Activated CD4-positive, alpha-beta T cell treated with anti-CD3 and anti-CD28 coated beads for 36 hours (primary cell): ENCODE measurements around the gene KDM4C. TPM values are rescaled to one million over a fixed set of nuclear protein-coding genes. Genes with fewer than 3 reads are reported as not detected.

Source experiments
- ATAC-seq: fragments of 200-7000 bp; cut with Tn5 transposase; one replicate; pipeline ENCODE4 v1.10.0; 2021; ENCODE audit warnings: mild to moderate bottlenecking, moderate library complexity
- CTCF ChIA-PET: fragments of 350-600 bp; sonication (Branson Sonifier 250); formaldehyde crosslinking; loops from one replicate; lab custom pipeline; 2021; ENCODE audit warnings: antibody characterized with exemption; lab: Charles Lee
- POLR2A ChIA-PET: fragments of 350-600 bp; sonication (Branson Sonifier 250); formaldehyde crosslinking; loops from one replicate; lab custom pipeline; 2021; ENCODE audit warnings: antibody characterized with exemption, inconsistent platforms; lab: Charles Lee
- DNase-seq: peaks from one replicate; pipeline ENCODE4 v3.0.0-alpha.2; 2020
- H3K27ac Mint-ChIP-seq: one replicate; pipeline ENCODE4 v1.8.0; 2021; ENCODE audit warnings: mixed read lengths
- H3K27me3 Mint-ChIP-seq: one replicate; pipeline ENCODE4 v1.8.0; 2021; ENCODE audit warnings: mixed read lengths
- H3K36me3 Mint-ChIP-seq: one replicate; pipeline ENCODE4 v1.8.0; 2021; ENCODE audit warnings: low read depth, mixed read lengths
- H3K4me1 Mint-ChIP-seq: one replicate; pipeline ENCODE4 v1.8.0; 2021; ENCODE audit warnings: mixed read lengths
- H3K4me3 Mint-ChIP-seq: one replicate; pipeline ENCODE4 v1.8.0; 2021; ENCODE audit warnings: mild to moderate bottlenecking, moderate library complexity, mixed read lengths
- H3K9me3 Mint-ChIP-seq: one replicate; pipeline ENCODE4 v1.8.0; 2021; ENCODE audit warnings: low read depth, mixed read lengths
- intact Hi-C, 2 experiments: fragments of 100-400 bp; cut with DNase I in 1 of 2; cut with micrococcal nuclease in 1 of 2; formaldehyde crosslinking; loops; one replicate each; pipeline versions ENCODE4 v1.14.2 to v1.15.1; 2022 to 2024; cut with DNase I, micrococcal nuclease
- total RNA-seq, 2 experiments: library from RNA; stranded (reverse); gene quantifications; one replicate each; pipeline ENCODE4 v1.2.3, GENCODE V29; 2021

Gene KDM4C
- total RNA-seq, 2 experiments from 2014 or later: 31.7 to 33.1 TPM

DNA sequence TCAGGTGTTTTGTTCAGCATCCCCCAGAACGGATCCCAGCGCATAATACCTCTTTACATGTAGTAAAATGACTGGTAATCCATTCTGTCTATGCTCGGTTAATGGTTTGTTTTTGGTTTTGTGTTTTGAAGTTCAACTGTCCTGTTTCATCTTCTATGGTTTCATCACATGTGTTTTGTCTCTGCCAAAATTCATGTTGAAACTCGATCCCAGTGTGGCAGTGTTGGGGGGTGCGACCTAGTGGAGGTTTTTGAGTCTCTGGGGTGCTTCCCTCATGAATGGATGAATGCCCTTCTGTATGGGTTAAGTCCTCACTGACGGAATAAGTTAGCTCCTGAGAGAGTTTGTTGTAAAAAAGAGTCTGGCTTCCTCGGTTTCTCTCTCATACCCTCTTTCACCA lies 317.4 kb downstream of the KDM4C start:
- intact Hi-C loops: no loop called here
- peaks cover 39% of the 10 kb centered on the region for H3K36me3 Mint-ChIP-seq

DNA sequence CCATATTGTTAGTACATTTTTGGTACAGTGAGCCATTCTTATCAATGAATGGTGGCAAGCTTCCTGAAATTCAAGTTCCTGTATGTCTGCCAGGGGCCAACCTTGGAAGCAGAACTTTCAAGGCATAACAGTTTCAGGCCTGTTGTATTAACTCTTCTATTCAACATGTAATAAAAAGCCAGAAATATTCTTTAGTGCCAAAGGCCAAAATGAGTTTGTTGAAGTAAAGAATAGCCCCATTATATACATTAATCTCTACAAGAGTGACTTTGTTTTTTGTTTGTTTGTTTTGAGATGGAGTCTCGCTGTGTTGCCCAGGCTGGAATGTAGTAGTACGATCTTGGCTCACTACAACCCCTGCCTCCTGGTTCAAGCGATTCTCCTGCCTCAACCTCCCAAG lies 321.3 kb downstream of the KDM4C start:
- no peak for ATAC-seq
- Mint-ChIP-seq H3K9me3 (no peaks in the 10 kb centered on the region), H3K27ac (no peak overlapping the region), H3K36me3 (peaks cover 35% of the 10 kb centered on the region), H3K4me1 (no peaks in the 10 kb centered on the region), H3K4me3 (no peak overlapping the region), H3K27me3 (no peaks in the 10 kb centered on the region)
- ChIA-PET CTCF (no interaction called here), POLR2A (no interaction called here)
- DNase-seq: no peak
- intact Hi-C loops: no loop called here

More for the DNA sequence above, 317.4 kb downstream of the KDM4C start:
- no peak for DNase-seq
- H3K27me3 Mint-ChIP-seq: no peaks in the 10 kb centered on the region
- H3K9me3 Mint-ChIP-seq: no peaks in the 10 kb centered on the region
- no peak for ATAC-seq
- POLR2A ChIA-PET: no interaction called here
- no peak overlapping the region for H3K27ac Mint-ChIP-seq
- no peak overlapping the region for H3K4me3 Mint-ChIP-seq
- CTCF ChIA-PET: interaction anchor here (0.5 kb wide), 1 partner anchor 657 kb away, joined by 3 read pairs; no protein-coding TSS in a partner anchor
- H3K4me1 Mint-ChIP-seq: no peaks in the 10 kb centered on the region

DNA sequence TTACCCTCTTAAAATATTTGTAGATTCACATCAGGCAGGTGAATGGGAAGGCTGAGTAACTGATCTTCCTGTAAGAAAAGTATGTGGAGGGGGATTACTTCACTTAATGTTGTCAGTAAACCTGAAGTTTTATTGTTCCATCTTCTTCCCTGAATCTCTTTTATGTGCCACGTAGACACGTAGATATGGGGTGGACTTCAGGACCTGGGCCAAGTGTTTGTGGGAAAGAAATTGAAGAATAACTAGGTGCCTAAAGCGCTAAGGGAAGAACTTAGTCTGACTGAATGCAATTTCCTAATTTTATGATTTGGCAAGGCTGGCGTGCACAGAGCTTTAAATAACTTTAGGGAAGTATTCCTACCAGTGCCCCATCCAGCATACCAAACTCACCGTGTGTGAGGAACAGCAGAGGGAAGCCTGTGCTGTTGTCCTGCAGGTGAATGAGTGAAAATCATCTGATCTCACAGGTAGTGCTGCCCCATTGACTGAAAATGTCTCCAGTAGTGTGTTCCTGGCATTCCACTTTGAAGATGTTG lies 323.4 kb downstream of the KDM4C start:
- Mint-ChIP-seq H3K36me3 (peaks cover 26% of the 10 kb centered on the region), H3K9me3 (no peaks in the 10 kb centered on the region), H3K27ac (no peak overlapping the region), H3K4me3 (no peak overlapping the region), H3K4me1 (no peaks in the 10 kb centered on the region), H3K27me3 (no peaks in the 10 kb centered on the region)
- DNase-seq (no peak), ATAC-seq (no peak)
- intact Hi-C loops: no loop called here
- ChIA-PET CTCF (no interaction called here), POLR2A (interaction anchor here (0.5 kb wide), 1 partner anchor 116 kb away, joined by 5 read pairs; no protein-coding TSS in a partner anchor)

DNA sequence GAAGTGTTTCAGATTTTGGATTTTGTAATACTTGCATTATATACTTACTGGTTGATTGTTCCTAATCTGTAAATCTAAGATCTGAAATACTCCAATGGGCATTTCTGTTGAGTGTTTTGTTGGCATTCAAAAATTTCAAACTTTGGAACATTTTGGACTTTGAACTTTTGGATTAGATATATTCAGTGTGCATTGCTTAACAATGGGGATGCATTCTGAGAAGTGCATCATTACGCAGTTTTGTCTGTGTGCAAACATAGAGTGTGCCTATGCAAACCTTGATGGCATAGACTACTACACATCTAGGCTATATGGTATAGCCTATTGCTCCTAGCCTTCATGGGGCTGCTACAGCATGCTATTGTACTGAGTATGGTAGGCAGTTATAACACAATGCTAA lies 325.4 kb downstream of the KDM4C start:
- ChIA-PET CTCF (no interaction called here), POLR2A (no interaction called here)
- Mint-ChIP-seq H3K36me3 (peaks cover 18% of the 10 kb centered on the region), H3K27me3 (no peaks in the 10 kb centered on the region), H3K4me3 (no peak overlapping the region), H3K9me3 (no peaks in the 10 kb centered on the region), H3K27ac (no peak overlapping the region), H3K4me1 (no peaks in the 10 kb centered on the region)
- DNase-seq (no peak), ATAC-seq (no peak)
- intact Hi-C loops: no loop called here

DNA sequence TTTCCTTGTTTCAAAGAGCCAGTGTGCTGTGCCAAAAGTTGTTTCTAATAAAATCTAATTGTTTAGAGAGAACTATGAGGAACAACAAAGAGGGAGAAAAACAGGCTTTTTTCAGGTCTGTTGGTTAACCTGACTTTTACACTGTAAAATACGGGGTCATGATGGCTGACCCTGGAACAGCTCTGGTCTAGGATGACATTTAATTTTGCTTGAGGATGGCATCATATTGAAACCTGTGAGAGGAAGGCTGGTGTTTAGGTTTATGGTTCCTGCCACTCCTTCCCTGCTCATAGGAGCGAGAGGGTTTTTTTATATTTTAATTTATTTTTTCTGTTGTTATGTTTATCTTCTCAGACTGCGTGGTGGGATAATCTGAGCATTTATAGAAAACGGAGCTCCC lies 327.6 kb downstream of the KDM4C start:
- H3K27ac Mint-ChIP-seq: no peak overlapping the region
- CTCF ChIA-PET: no interaction called here
- H3K9me3 Mint-ChIP-seq: no peaks in the 10 kb centered on the region
- no peak overlapping the region for H3K4me3 Mint-ChIP-seq
- intact Hi-C loops: no loop called here
- no peaks in the 10 kb centered on the region for H3K4me1 Mint-ChIP-seq
- POLR2A ChIA-PET: no interaction called here
- H3K27me3 Mint-ChIP-seq: no peaks in the 10 kb centered on the region
- DNase-seq (no peak), ATAC-seq (no peak)
- peaks cover 18% of the 10 kb centered on the region for H3K36me3 Mint-ChIP-seq

DNA sequence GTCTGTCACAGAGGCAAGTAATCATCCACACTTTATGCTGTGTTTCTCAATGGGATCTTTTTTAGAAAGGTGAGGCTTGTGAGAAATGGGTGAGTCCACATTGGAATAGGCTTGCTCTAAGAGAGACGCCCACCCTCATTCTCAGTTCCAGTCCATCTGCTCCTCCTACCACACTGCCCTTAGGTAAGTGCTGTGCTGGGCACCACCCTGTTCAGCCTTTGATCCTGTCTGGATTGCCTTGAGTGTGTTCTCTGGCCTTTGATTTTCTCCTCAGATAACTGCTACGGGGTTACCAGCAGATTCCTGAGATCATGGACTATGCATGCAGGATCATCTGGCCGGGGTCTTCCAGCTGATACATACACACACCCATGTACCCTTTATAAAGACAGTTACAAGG lies 328.6 kb downstream of the KDM4C start:
- intact Hi-C loops: no loop called here
- Mint-ChIP-seq H3K27ac (no peak overlapping the region), H3K4me1 (no peaks in the 10 kb centered on the region), H3K36me3 (peaks cover 18% of the 10 kb centered on the region), H3K4me3 (no peak overlapping the region), H3K27me3 (no peaks in the 10 kb centered on the region), H3K9me3 (no peaks in the 10 kb centered on the region)
- DNase-seq (no peak), ATAC-seq (no peak)
- ChIA-PET POLR2A (no interaction called here), CTCF (interaction anchor here (0.6 kb wide), 1 partner anchor 15 kb away, joined by 4 read pairs; no protein-coding TSS in a partner anchor)

DNA sequence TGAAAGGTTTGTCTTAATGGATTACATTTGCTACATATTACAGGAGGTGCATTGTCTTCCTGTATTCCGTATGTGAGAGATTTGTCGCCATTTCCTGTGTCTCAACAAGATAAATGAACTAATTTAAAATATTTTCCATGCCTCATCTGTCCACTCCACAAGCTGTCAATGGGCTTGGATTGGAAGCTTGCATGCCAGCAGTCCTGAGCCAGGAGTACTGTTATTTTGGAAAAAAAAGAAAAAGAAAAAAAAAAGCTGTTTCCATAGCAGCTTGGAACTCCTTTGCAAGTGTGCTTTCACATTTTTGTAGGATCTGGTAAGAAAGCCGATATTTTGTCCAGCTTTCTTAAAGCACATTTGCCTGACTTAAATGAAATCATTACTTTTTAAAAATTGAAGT lies 330.8 kb downstream of the KDM4C start:
- Mint-ChIP-seq H3K9me3 (no peaks in the 10 kb centered on the region), H3K27ac (no peak overlapping the region), H3K4me3 (no peak overlapping the region), H3K4me1 (no peaks in the 10 kb centered on the region), H3K36me3 (peaks cover 24% of the 10 kb centered on the region), H3K27me3 (no peaks in the 10 kb centered on the region)
- intact Hi-C loops: no loop called here
- no peak for ATAC-seq
- ChIA-PET POLR2A (no interaction called here), CTCF (interaction anchor here (0.6 to 0.8 kb wide), 3 partner anchors 18 to 265 kb away, joined by 3 to 5 read pairs (median 3); no protein-coding TSS in a partner anchor)
- DNase-seq: no peak

DNA sequence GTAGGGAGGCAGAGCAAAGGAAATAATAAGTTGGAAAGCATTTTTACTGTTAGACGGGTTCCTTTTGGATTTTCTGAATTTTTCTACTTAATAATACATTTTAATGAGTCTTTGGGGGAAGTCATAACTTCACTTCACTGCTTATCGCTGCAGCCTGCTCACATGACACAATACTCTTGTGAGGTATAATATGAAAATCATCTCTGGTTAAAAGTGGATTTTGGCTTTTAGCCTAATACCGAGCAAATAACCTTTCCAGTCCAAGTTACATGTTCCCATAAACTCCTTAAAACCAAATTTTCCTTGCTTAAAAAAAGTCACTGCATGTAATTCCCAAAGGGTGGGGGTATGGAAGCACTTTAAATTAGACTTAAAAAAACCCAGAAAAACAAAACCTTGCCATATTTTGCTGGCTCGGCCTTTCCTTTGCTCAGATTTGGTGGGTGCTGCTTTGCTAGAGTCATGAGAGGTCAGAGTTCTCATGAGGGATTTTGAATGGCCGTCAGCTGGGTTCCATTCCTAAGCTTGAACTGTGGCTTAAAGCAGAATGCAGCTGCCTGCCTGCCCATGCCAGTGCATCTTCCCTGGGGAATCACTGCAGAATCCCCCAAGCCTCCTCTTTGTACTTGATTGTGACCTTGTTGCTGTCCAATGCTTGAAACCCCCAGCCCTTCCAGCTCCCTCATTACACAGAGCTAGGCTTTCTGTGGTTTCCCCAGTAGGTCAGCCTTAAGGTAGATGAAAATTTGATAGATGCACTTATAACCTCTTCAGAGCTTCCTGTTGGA lies 331.8 kb downstream of the KDM4C start:
- no peak overlapping the region for H3K4me3 Mint-ChIP-seq
- no peaks in the 10 kb centered on the region for H3K27me3 Mint-ChIP-seq
- H3K4me1 Mint-ChIP-seq: no peaks in the 10 kb centered on the region
- ATAC-seq: no peak
- DNase-seq: no peak
- ChIA-PET CTCF (no interaction called here), POLR2A (no interaction called here)
- intact Hi-C loops: no loop called here
- H3K36me3 Mint-ChIP-seq: peaks cover 26% of the 10 kb centered on the region
- no peak overlapping the region for H3K27ac Mint-ChIP-seq
- no peaks in the 10 kb centered on the region for H3K9me3 Mint-ChIP-seq

DNA sequence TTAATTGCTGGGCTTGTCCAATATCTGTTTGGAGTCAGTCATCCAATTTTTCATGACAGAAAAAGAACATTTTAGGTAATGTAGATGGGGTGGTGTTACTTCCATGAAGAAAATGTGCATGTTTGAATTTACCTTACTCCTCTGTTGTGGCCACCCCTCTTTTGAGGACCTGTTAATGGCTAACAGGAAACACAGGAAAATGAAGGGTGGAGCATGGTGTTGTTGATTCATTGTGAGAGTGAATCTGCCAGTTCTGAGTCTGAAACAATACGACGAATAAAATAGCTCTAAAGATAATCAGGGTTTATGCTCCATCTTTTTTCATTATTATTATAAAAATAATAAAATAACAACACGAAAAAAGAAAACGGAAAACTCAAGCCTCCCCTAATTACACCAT lies 335.3 kb downstream of the KDM4C start:
- no peak overlapping the region for H3K4me3 Mint-ChIP-seq
- peaks cover 41% of the 10 kb centered on the region for H3K36me3 Mint-ChIP-seq
- ChIA-PET CTCF (no interaction called here), POLR2A (no interaction called here)
- H3K27ac Mint-ChIP-seq: no peak overlapping the region
- intact Hi-C loops: no loop called here
- H3K27me3 Mint-ChIP-seq: no peaks in the 10 kb centered on the region
- ATAC-seq (no peak), DNase-seq (no peak)
- H3K4me1 Mint-ChIP-seq: no peaks in the 10 kb centered on the region
- peaks cover 3% of the 10 kb centered on the region for H3K9me3 Mint-ChIP-seq

DNA sequence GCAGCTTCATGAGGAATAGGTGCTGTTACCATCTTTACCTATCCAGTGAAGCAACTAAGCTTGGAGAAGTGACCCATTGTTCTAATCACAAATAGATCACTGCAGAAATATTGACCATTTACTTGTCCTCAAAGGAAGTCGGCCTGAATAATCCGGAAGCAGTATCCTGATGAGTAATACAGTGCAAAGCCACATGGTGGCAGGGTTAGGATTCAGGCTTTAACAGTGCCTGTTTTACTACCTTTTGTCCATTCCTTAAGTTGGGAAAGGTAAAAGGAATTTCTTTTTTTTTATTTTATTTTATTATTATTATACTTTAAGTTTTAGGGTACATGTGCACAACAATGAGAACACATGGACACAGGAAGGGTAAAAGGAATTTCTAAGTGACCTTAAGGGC lies 336.3 kb downstream of the KDM4C start:
- Mint-ChIP-seq H3K36me3 (peaks cover 51% of the 10 kb centered on the region), H3K27ac (no peak overlapping the region), H3K9me3 (peaks cover 4% of the 10 kb centered on the region), H3K27me3 (no peaks in the 10 kb centered on the region), H3K4me3 (no peak overlapping the region), H3K4me1 (no peaks in the 10 kb centered on the region)
- ChIA-PET POLR2A (no interaction called here), CTCF (no interaction called here)
- intact Hi-C loops: no loop called here
- no peak for ATAC-seq
- no peak for DNase-seq

DNA sequence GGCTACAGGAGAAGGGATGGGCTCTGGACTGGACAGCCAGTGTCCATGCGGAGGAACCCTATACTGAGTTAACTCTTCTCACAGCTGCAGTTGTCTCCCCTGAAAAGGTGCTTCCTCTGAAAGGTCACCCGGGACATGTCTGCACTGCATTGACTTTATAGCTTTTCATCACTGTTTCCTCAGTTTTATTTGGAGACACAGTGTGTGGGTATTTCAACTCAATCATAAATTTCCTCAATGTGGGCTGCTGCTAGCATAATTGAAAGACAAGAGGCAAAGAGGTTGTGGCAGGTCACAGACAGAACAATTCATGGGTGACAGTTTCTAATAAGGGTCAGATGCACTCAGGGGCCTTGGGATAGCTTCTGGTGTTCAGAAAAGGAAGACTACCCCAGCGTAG lies 336.8 kb downstream of the KDM4C start:
- intact Hi-C loops: no loop called here
- no peak for DNase-seq
- Mint-ChIP-seq H3K36me3 (peaks cover 52% of the 10 kb centered on the region), H3K27ac (no peak overlapping the region), H3K4me1 (no peaks in the 10 kb centered on the region), H3K9me3 (peaks cover 5% of the 10 kb centered on the region), H3K27me3 (no peaks in the 10 kb centered on the region), H3K4me3 (no peak overlapping the region)
- POLR2A ChIA-PET: no interaction called here
- CTCF ChIA-PET: no interaction called here
- ATAC-seq: no peak

DNA sequence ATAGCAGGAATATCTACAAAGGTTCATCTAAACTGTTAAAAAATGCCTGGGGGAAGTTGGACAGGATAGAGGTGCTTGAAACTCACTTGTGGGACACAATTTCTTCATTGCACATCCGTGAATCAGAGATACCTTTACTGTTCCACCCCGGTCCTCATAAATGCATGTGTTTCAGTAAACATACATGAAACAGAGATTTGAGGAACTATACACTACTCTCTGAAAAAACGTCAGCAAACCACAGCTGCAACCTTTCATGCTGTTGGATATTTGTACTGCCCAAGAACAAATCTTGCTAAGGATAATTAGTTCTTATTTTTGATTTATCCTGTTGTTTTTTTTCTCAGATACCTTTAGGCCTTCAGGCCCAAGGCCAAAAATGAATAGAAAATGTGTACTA lies 337.3 kb downstream of the KDM4C start:
- H3K4me3 Mint-ChIP-seq: no peak overlapping the region
- CTCF ChIA-PET: interaction anchor here (1.2 kb wide), 1 partner anchor 11 kb away, joined by 3 read pairs; no protein-coding TSS in a partner anchor
- POLR2A ChIA-PET: no interaction called here
- no peak overlapping the region for H3K27ac Mint-ChIP-seq
- ATAC-seq (no peak), DNase-seq (no peak)
- intact Hi-C loops: no loop called here
- peaks cover 49% of the 10 kb centered on the region for H3K36me3 Mint-ChIP-seq
- peaks cover 5% of the 10 kb centered on the region for H3K9me3 Mint-ChIP-seq
- no peaks in the 10 kb centered on the region for H3K27me3 Mint-ChIP-seq
- H3K4me1 Mint-ChIP-seq: no peaks in the 10 kb centered on the region
